CD4-positive, alpha-beta memory T cell (primary cell): ENCODE results near the gene LRRC71. TPM values are rescaled to one million over a fixed set of nuclear protein-coding genes. Genes with fewer than 3 reads are reported as not detected.

Source experiments
- CTCF ChIA-PET: fragments of 350-600 bp; sonication (Branson Sonifier 250); formaldehyde crosslinking; loops from one replicate; lab custom pipeline; 2021; ENCODE audit warnings: inconsistent platforms; ENCODE audit not compliant: partially characterized antibody; lab: Charles Lee
- POLR2A ChIA-PET: fragments of 350-600 bp; sonication (Branson Sonifier 250); formaldehyde crosslinking; loops from one replicate; lab custom pipeline; 2021; ENCODE audit not compliant: partially characterized antibody; lab: Charles Lee
- DNase-seq, 5 donors: peaks; one replicate each; pipeline versions ENCODE4 v3.0.0 to v3.0.0-alpha.2; 2020 to 2022; ENCODE audit warnings: mixed read lengths in 1 of 5
- H3K27ac ChIP-seq: one replicate; pipeline ENCODE4 v1.7.0; 2013; ENCODE audit warnings: low read depth, low read length
- H3K27me3 ChIP-seq: 2 replicates; pipeline ENCODE4 v1.7.0; 2013; ENCODE audit warnings: mild to moderate bottlenecking, low read length, moderate library complexity; ENCODE audit not compliant: insufficient read depth
- H3K36me3 ChIP-seq: 2 replicates; pipeline ENCODE4 v1.7.0; 2013; ENCODE audit warnings: mild to moderate bottlenecking, low read length, moderate library complexity; ENCODE audit not compliant: insufficient read depth
- H3K4me1 ChIP-seq: 2 replicates; pipeline ENCODE4 v1.7.0; 2013; ENCODE audit warnings: mild to moderate bottlenecking, low read length, moderate library complexity; ENCODE audit not compliant: insufficient read depth
- H3K4me3 ChIP-seq, 2 donors: one replicate each; pipeline ENCODE4 v1.7.0; 2013; ENCODE audit warnings: low read length in 2 of 2, mild to moderate bottlenecking in 1 of 2
- H3K9me3 ChIP-seq, 2 donors: one replicate each; pipeline ENCODE4 v1.7.0; 2013; ENCODE audit warnings: low read length in 2 of 2, control low read depth in 1 of 2; ENCODE audit not compliant: control insufficient read depth in 1 of 2
- H3K27ac Mint-ChIP-seq, 7 donors: one replicate each; pipeline ENCODE4 v1.8.0; 2020 to 2021; ENCODE audit warnings: mixed read lengths in 7 of 7, mild to moderate bottlenecking in 6 of 7, inconsistent platforms in 3 of 7, moderate library complexity in 3 of 7
- H3K27me3 Mint-ChIP-seq, 2 donors: one replicate each; pipeline ENCODE4 v1.8.0; 2020 to 2021; ENCODE audit warnings: mixed read lengths in 2 of 2
- H3K36me3 Mint-ChIP-seq, 2 donors: one replicate each; pipeline ENCODE4 v1.8.0; 2020 to 2021; ENCODE audit warnings: mixed read lengths in 2 of 2, inconsistent platforms in 1 of 2, mild to moderate bottlenecking in 1 of 2
- H3K4me1 Mint-ChIP-seq, 4 donors: one replicate each; pipeline ENCODE4 v1.8.0; 2020 to 2021; ENCODE audit warnings: mixed read lengths in 4 of 4, mild to moderate bottlenecking in 1 of 4
- H3K4me3 Mint-ChIP-seq, 8 donors: one replicate each; pipeline ENCODE4 v1.8.0; 2020 to 2021; ENCODE audit warnings: mixed read lengths in 8 of 8, mild to moderate bottlenecking in 7 of 8, moderate library complexity in 6 of 8, inconsistent platforms in 3 of 8
- H3K9me3 Mint-ChIP-seq, 8 donors: one replicate each; pipeline ENCODE4 v1.8.0; 2020 to 2021; ENCODE audit warnings: mixed read lengths in 8 of 8, mild to moderate bottlenecking in 5 of 8, inconsistent platforms in 3 of 8, moderate library complexity in 1 of 8
- intact Hi-C: fragments of 100-400 bp; cut with micrococcal nuclease; formaldehyde crosslinking; loops from one replicate; pipeline ENCODE4 v1.15.1; 2023
- polyA plus RNA-seq, 2 donors: library from polyadenylated mRNA; unstranded; fragments of 300-500 nt; fragmentation: Illumina TruSeq; gene quantifications; one replicate each; pipeline ENCODE4 v1.2.3, GENCODE V29; 2021
- total RNA-seq, 2 experiments: library from RNA; stranded (reverse); gene quantifications; one replicate each; pipeline ENCODE4 v1.2.3, GENCODE V29; 2021

The LRRC71 gene
- total and polyA plus RNA-seq, 4 experiments from 2014 or later: not detected

- Histone ChIP-seq H3K27ac (no peak overlapping the region), H3K4me3 (no peak overlapping the region), H3K27me3 (peaks cover 4% of the 10 kb centered on the region), H3K9me3 (no peaks in the 10 kb centered on the region), H3K4me1 (no peaks in the 10 kb centered on the region), H3K36me3 (no peaks in the 10 kb centered on the region)
- H3K36me3 Mint-ChIP-seq: no peaks in the 10 kb centered on the region
- no peak for DNase-seq
- ChIA-PET POLR2A (no interaction called here), CTCF (interaction anchor here (0.8 to 4.7 kb wide), 10 partner anchors 12 to 163 kb away, joined by 3 to 38 read pairs (median 4); no protein-coding TSS in a partner anchor)
- H3K9me3 Mint-ChIP-seq: no peaks in the 10 kb centered on the region
- peak overlapping the region in 1 of 7 donors; percentile 16 for H3K27ac Mint-ChIP-seq
- intact Hi-C loops: no loop called here
- H3K4me1 Mint-ChIP-seq: peaks cover 0 to 2% (median under 1%) of the 10 kb centered on the region in 4 donors
- H3K27me3 Mint-ChIP-seq: peaks cover 9 to 26% of the 10 kb centered on the region in 2 donors
- no peak overlapping the region for H3K4me3 Mint-ChIP-seq
These were observed 8.7 kb upstream of the LRRC71 start for GRCh38 chr1:156911577-156912298.

DNA sequence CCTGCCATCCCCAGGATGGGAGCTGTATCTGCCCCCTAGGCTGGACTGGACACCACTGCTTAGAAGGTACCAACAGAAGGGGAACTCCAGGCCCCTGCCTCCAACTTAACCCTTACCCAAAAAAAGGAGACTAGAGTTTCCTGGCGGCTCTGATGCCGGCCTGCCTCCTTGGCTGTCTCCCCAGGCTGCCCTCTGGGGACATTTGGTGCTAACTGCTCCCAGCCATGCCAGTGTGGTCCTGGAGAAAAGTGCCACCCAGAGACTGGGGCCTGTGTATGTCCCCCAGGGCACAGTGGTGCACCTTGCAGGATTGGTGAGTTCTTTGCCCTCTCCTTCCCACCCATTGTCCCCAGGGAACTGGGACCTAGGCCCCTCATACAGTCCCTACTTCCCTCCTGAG, 8.1 kb upstream of the LRRC71 start:
- Mint-ChIP-seq H3K27me3 (peaks cover 9 to 24% of the 10 kb centered on the region in 2 donors), H3K36me3 (no peaks in the 10 kb centered on the region), H3K27ac (no peak overlapping the region), H3K4me1 (no peaks in the 10 kb centered on the region), H3K4me3 (no peak overlapping the region), H3K9me3 (no peaks in the 10 kb centered on the region)
- ChIA-PET POLR2A (no interaction called here), CTCF (interaction anchor here (0.8 to 4.7 kb wide), 7 partner anchors 16 to 162 kb away, joined by 3 to 38 read pairs (median 6); no protein-coding TSS in a partner anchor)
- Histone ChIP-seq H3K27ac (no peak overlapping the region), H3K4me3 (no peak overlapping the region), H3K4me1 (no peaks in the 10 kb centered on the region), H3K9me3 (no peaks in the 10 kb centered on the region), H3K36me3 (no peaks in the 10 kb centered on the region), H3K27me3 (peaks cover 4% of the 10 kb centered on the region)
- intact Hi-C loops: no loop called here
- DNase-seq: peak in 1 of 5 donors; percentile 16

GRCh38 chr1:156912861-156913808, 7.3 kb upstream of the LRRC71 start:
- H3K36me3 ChIP-seq: no peaks in the 10 kb centered on the region
- no peak overlapping the region for H3K4me3 ChIP-seq
- peaks cover 12 to 27% of the 10 kb centered on the region in 2 donors for H3K27me3 Mint-ChIP-seq
- no peaks in the 10 kb centered on the region for H3K4me1 ChIP-seq
- H3K27ac ChIP-seq: no peak overlapping the region
- H3K27me3 ChIP-seq: peaks cover 4% of the 10 kb centered on the region
- no peak overlapping the region for H3K4me3 Mint-ChIP-seq
- ChIA-PET CTCF (interaction anchor here (0.7 to 4.7 kb wide), 5 partner anchors 9 to 76 kb away, joined by 3 to 38 read pairs (median 6); no protein-coding TSS in a partner anchor), POLR2A (no interaction called here)
- peaks cover 0 to 2% (median 0%) of the 10 kb centered on the region in 8 donors for H3K9me3 Mint-ChIP-seq
- no peaks in the 10 kb centered on the region for H3K36me3 Mint-ChIP-seq
- H3K9me3 ChIP-seq: no peaks in the 10 kb centered on the region
- no peaks in the 10 kb centered on the region for H3K4me1 Mint-ChIP-seq
- H3K27ac Mint-ChIP-seq: no peak overlapping the region
- DNase-seq: no peak
- intact Hi-C loops: no loop called here

- H3K4me1 Mint-ChIP-seq: no peaks in the 10 kb centered on the region
- H3K9me3 Mint-ChIP-seq: peaks cover 0 to 2% (median 0%) of the 10 kb centered on the region in 8 donors
- intact Hi-C loops: no loop called here
- POLR2A ChIA-PET: no interaction called here
- no peak for DNase-seq
- Histone ChIP-seq H3K27me3 (peaks cover 4% of the 10 kb centered on the region), H3K9me3 (no peaks in the 10 kb centered on the region), H3K4me3 (no peak overlapping the region), H3K27ac (no peak overlapping the region), H3K36me3 (no peaks in the 10 kb centered on the region), H3K4me1 (no peaks in the 10 kb centered on the region)
- no peak overlapping the region for H3K27ac Mint-ChIP-seq
- peaks cover 17 to 30% of the 10 kb centered on the region in 2 donors for H3K27me3 Mint-ChIP-seq
- H3K4me3 Mint-ChIP-seq: no peak overlapping the region
- H3K36me3 Mint-ChIP-seq: no peaks in the 10 kb centered on the region
- CTCF ChIA-PET: interaction anchor here (0.9 to 4.7 kb wide), 3 partner anchors 14 to 59 kb away, joined by 3 to 38 read pairs (median 4); no protein-coding TSS in a partner anchor
These were observed 6.5 kb upstream of the LRRC71 start for GRCh38 chr1:156913809-156914387.

DNA sequence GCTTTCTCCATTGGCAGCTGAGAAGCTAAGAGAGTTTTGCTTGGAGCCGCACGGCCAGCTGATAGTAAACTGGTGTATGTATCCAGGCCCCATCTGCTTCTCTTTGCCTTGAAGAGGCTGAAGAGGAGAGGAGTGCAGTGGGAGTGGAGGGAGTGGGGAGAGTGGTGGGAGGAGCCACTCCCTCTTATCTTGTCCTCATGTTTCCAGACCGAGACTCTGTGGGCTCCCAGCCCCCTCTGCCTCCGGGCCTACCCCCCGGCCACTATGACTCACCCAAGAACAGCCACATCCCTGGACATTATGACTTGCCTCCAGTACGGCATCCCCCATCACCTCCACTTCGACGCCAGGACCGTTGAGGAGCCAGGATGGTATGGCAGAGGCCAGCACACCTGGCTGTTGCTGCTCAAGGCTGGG, 6.0 kb upstream of the LRRC71 start:
- H3K4me1 ChIP-seq: no peaks in the 10 kb centered on the region
- no peak overlapping the region for H3K27ac ChIP-seq
- H3K27me3 Mint-ChIP-seq: peaks cover 17 to 33% of the 10 kb centered on the region in 2 donors
- no peaks in the 10 kb centered on the region for H3K9me3 ChIP-seq
- H3K27me3 ChIP-seq: peaks cover 4% of the 10 kb centered on the region
- H3K36me3 Mint-ChIP-seq: no peaks in the 10 kb centered on the region
- no peaks in the 10 kb centered on the region for H3K36me3 ChIP-seq
- intact Hi-C loops: no loop called here
- H3K4me3 ChIP-seq: no peak overlapping the region
- no peaks in the 10 kb centered on the region for H3K4me1 Mint-ChIP-seq
- H3K4me3 Mint-ChIP-seq: no peak overlapping the region
- H3K27ac Mint-ChIP-seq: no peak overlapping the region
- peak in 1 of 5 donors; percentile 10 for DNase-seq
- peaks cover 0 to 2% (median 0%) of the 10 kb centered on the region in 8 donors for H3K9me3 Mint-ChIP-seq
- ChIA-PET CTCF (interaction anchor here (0.9 kb wide), 1 partner anchor 14 kb away, joined by 4 read pairs; no protein-coding TSS in a partner anchor), POLR2A (no interaction called here)

DNA sequence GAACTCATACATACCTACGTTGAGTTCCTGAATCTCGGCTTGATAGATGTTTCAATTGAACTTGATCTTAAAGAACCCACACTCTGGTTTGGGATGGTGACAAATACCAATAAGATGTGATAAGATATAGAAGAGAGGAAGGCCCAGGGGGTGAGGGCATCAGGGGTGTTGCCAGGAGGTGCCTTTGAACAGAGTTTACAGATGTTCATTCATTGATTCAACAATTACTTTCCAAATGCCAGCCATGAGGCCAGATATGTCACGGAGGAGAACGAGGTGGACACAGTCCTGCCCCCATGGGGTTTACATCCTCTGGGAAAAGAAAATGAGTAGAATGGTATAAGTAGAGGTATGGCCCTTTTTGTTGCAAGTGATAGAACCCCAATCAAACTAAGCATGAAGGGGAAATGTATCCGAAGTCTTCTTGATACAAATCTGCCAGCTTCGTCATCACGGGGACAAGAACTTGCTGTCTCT, 659 bp downstream of the LRRC71 start:
- ChIA-PET CTCF (interaction anchor here (1.2 to 1.4 kb wide), 2 partner anchors 8 to 49 kb away, joined by 3 to 4 read pairs; no protein-coding TSS in a partner anchor), POLR2A (no interaction called here)
- H3K4me3 Mint-ChIP-seq: peak overlapping the region in 1 of 8 donors; percentile 40

More for the DNA sequence above, 659 bp downstream of the LRRC71 start:
- H3K4me1 Mint-ChIP-seq: peaks cover 7 to 18% (median 11%) of the 10 kb centered on the region in 4 donors
- peaks cover 46% of the 10 kb centered on the region for H3K27me3 ChIP-seq
- intact Hi-C loops: no loop called here
- peaks cover 55 to 60% of the 10 kb centered on the region in 2 donors for H3K27me3 Mint-ChIP-seq
- H3K4me1 ChIP-seq: peaks cover 10% of the 10 kb centered on the region
- DNase-seq: no peak
- H3K9me3 ChIP-seq: no peaks in the 10 kb centered on the region
- no peaks in the 10 kb centered on the region for H3K36me3 Mint-ChIP-seq
- H3K9me3 Mint-ChIP-seq: peaks cover 0 to 4% (median 0%) of the 10 kb centered on the region in 8 donors
- no peak overlapping the region for H3K4me3 ChIP-seq
- H3K36me3 ChIP-seq: no peaks in the 10 kb centered on the region
- no peak overlapping the region for H3K27ac Mint-ChIP-seq
- H3K27ac ChIP-seq: no peak overlapping the region
